HG03039 (cell line): ENCODE measurements around the gene MRPL12.

ENCODE experiments used
- ATAC-seq: cut with Tn5 transposase; IDR thresholded peaks from one replicate; pipeline ENCODE4 v1.9.1; 2021; ENCODE audit warnings: mild to moderate bottlenecking, moderate library complexity; ENCODE audit not compliant: unreplicated experiment

The MRPL12 gene

GRCh38 chr17:81682565-81683207 lies 20.5 kb upstream of the MRPL12 start:
- no peak for ATAC-seq

GRCh38 chr17:81683208-81683583 lies 20.0 kb upstream of the MRPL12 start:
- peak; percentile 3 for ATAC-seq

- ATAC-seq: peak; percentile 82
These were observed 19.4 kb upstream of the MRPL12 start, which contains the start of the genes ARL16 and HGS for GRCh38 chr17:81683584-81684441. TSS of gene ARL16 (minus strand) at chr17:81683797. CDS start at chr17:81683753, 44 bp downstream. TSS of gene HGS (plus strand) at chr17:81684011. CDS start at chr17:81684067, 56 bp downstream.

GRCh38 chr17:81684442-81684911 lies 18.7 kb upstream of the MRPL12 start:
- no peak for ATAC-seq

GRCh38 chr17:81685108-81685507 lies 18.1 kb upstream of the MRPL12 start:
- no peak for ATAC-seq

GRCh38 chr17:81686614-81687013 lies 16.6 kb upstream of the MRPL12 start:
- no peak for ATAC-seq

- ATAC-seq: no peak
These were observed 15.2 kb upstream of the MRPL12 start for GRCh38 chr17:81687770-81688541.

- no peak for ATAC-seq
These were observed 14.6 kb upstream of the MRPL12 start for GRCh38 chr17:81688616-81689015.

GRCh38 chr17:81690066-81690465 lies 13.1 kb upstream of the MRPL12 start:
- ATAC-seq: no peak

GRCh38 chr17:81690549-81690948 lies 12.6 kb upstream of the MRPL12 start:
- no peak for ATAC-seq

- ATAC-seq: no peak
These were observed 12.0 kb upstream of the MRPL12 start for GRCh38 chr17:81691196-81691595.

GRCh38 chr17:81691608-81692007 lies 11.6 kb upstream of the MRPL12 start:
- no peak for ATAC-seq

GRCh38 chr17:81693509-81694210 lies 9.5 kb upstream of the MRPL12 start:
- no peak for ATAC-seq

- ATAC-seq: no peak
These were observed 8.4 kb upstream of the MRPL12 start for GRCh38 chr17:81694810-81695209.

GRCh38 chr17:81695211-81695610 lies 8.0 kb upstream of the MRPL12 start:
- no peak for ATAC-seq

GRCh38 chr17:81695801-81696200 lies 7.4 kb upstream of the MRPL12 start:
- ATAC-seq: no peak

GRCh38 chr17:81696218-81696941 lies 6.8 kb upstream of the MRPL12 start:
- ATAC-seq: no peak

- no peak for ATAC-seq
These were observed 5.7 kb upstream of the MRPL12 start for GRCh38 chr17:81697261-81698044.
